Astrocyte of the hippocampus (primary cell): Measurements from ENCODE around the gene GNAI2.

Source experiments
- DNase-seq: peaks from one replicate; pipeline ENCODE4 v3.0.0; 2011; ENCODE audit warnings: low read depth, low spot score

The GNAI2 gene

DNA sequence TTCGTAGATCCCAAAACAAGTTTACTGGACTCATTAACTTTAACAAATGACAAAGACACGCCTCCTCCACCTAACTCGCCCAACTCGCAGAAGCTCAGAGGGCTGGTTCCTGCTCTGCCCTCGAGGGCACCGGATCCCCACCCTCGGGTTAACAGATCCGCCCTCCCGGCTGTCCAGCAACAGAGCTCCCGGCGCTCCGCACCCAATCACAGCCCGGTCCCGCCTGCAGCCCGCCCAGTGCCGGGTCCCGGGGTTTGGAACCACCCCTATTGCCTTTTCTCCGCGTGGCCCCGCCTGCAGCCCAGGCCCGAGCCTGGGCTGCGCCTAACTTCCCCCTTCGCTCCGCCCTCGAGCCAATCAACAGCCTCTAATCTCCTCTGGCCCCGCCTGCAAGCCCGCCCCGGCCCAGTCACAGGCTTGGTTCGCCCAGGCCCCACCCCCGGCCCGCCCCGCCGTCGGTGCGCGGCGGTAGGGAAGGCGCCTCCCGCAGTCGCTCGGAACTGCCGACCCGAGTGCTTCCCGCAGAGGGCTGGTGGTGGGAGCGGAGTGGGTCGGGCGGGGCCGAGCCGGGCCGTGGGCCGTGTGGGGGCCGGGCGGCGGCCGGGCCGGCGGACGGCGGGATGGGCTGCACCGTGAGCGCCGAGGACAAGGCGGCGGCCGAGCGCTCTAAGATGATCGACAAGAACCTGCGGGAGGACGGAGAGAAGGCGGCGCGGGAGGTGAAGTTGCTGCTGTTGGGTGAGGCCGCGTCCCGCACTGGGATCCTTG, at the start of gene GNAI2:
TSS of gene GNAI2 (plus strand) at position 489 of the 768 bp plus-strand sequence. CDS start at position 621, 132 bp downstream.
- peak; percentile 100 for DNase-seq

DNA sequence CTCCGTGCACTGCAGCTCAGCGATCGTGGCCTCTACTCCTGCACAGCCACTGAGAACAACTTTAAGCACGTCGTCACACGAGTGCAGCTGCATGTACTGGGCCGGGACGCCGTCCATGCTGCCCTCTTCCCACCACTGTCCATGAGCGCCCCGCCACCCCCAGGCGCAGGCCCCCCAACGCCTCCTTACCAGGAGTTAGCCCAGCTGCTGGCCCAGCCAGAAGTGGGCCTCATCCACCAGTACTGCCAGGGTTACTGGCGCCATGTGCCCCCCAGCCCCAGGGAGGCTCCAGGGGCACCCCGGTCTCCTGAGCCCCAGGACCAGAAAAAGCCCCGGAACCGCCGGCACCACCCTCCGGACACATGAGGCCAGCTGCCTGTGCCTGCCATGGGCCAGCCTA, 48.3 kb upstream of the GNAI2 start:
- DNase-seq: no peak

DNA sequence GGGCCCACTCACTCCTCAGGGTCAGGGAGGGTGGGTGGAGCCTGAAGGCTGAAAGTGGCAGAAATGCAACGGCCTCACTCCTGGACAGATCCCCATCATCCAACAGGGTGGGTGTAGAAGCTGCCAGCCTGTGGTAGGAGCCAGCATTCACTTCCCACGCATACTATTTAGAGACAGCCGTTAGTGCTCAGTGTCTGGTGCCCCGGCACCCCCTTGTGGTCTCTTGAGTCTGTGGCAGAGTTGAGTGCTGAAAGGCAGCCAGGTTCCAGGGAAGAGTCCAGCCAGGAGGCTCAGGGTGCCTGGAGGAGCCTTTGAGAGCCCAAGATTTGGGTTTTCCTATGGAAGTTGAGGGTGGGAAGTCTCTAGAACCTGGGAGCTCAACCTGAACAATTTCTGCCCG, 46.7 kb upstream of the GNAI2 start:
- peak; percentile 93 for DNase-seq

DNA sequence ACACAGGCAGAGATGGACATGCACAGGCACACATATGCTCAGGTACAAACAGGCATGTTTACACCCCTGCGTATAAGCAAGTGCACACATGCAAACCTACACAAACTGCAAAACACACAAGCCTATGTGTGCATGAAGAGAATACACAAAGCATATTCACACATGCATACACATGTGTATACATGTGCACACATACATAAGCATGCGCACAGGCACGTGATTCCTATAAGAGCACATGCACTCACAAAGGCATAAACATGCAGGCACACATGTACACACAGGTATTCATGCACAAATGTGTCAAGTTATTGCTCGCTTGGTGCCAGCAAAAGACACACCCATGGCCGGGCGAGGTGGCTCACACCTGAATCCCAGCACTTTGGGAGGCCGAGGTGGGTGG, 46.0 kb upstream of the GNAI2 start:
- no peak for DNase-seq

DNA sequence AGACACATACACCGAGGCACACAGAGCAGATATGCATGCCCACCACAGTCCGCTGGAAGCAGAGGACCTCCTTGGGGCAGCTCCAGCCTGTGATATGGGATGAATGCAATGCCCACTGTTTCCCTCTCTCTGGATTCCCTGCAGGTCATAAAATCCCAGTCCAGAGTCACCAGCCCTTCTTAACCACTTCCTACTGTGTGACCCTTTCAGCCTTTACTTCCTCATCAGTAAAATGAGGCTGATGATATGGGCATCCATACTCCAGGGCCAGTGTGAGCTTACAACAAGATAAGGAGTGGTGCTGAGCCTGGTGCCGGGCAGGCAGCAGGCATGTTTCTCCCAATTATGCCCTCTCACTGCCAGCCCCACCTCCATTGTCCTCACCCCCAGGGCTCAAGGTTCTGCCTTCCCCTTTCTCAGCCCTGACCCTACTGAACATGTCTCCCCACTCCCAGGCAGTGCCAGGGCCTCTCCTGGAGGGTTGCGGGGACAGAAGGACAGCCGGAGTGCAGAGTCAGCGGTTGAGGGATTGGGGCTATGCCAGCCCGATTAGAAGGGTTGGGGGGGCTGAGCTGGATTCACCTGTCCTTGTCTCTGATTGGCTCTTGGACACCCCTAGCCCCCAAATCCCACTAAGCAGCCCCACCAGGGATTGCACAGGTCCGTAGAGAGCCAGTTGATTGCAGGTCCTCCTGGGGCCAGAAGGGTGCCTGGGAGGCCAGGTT, 44.9 kb upstream of the GNAI2 start, which contains the start of gene GNAT1:
TSS of gene GNAT1 (plus strand) at position 675 of the 725 bp plus-strand sequence. CDS start 116 bp downstream, outside the sequence.
- DNase-seq: no peak

DNA sequence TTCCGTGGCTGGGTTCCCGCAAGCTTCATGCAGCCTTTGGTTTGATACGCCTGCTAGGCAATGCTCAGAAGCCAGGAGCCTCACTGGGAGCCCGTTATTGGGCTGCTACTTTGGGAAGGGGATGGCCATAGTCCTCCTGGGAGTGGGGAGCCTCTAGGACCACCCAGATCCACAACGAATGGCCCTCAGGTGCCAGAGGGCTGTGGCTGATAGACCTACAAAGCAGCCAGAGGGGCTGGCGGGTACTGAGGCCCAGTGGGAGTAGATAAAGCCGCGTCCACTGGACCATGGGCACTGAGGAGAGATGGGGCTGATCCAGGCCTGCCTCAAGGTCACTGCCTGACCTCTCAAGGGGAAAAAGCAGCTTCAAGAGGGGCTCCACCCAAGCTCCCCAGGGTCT, 43.9 kb upstream of the GNAI2 start:
- no peak for DNase-seq

DNA sequence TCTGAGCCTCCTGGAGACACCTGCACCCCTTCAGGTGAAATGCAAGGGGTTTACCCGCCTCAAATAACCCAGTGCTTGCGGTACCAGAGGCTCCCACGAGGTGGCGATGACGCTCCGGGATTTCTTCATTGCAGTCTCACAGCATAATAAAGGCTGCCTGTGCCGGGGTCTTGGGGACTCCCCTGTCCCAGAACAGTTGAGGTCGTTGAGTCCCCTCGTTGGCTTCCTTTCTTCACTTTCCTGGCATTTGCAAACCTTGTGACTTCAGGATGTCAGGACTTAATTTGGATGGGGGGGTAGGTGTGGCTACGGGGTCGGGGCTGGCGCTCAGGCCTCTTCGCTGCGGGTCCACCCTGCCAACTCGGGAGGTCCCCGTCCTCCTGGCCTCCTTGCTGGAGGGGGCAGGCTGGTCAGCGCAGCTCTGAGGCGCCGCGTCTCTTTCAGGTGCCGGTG, 43.3 kb upstream of the GNAI2 start:
- peak; percentile 78 for DNase-seq

DNA sequence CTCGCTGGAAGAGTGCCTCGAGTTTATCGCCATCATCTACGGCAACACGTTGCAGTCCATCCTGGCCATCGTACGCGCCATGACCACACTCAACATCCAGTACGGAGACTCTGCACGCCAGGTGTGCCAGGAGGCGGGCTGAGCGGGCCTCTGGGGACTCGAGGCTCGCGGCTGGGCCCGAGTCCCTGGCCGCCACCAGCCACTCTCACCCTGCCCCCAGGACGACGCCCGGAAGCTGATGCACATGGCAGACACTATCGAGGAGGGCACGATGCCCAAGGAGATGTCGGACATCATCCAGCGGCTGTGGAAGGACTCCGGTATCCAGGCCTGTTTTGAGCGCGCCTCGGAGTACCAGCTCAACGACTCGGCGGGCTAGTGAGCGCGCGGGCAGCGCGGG, 42.7 kb upstream of the GNAI2 start:
- no peak for DNase-seq

DNA sequence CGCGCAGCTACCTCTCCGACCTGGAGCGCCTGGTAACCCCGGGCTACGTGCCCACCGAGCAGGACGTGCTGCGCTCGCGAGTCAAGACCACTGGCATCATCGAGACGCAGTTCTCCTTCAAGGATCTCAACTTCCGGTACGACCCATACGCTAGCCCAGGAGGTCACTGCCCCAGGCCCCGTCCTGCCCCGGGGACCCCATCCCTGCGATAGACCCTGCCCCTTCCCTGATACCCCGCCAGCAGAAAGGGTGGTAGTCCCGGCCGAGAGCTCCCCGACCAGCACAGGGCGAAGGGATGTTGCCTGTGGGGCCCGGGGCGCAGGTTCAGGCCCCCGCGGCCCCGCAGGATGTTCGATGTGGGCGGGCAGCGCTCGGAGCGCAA, 42.3 kb upstream of the GNAI2 start:
- no peak for DNase-seq

DNA sequence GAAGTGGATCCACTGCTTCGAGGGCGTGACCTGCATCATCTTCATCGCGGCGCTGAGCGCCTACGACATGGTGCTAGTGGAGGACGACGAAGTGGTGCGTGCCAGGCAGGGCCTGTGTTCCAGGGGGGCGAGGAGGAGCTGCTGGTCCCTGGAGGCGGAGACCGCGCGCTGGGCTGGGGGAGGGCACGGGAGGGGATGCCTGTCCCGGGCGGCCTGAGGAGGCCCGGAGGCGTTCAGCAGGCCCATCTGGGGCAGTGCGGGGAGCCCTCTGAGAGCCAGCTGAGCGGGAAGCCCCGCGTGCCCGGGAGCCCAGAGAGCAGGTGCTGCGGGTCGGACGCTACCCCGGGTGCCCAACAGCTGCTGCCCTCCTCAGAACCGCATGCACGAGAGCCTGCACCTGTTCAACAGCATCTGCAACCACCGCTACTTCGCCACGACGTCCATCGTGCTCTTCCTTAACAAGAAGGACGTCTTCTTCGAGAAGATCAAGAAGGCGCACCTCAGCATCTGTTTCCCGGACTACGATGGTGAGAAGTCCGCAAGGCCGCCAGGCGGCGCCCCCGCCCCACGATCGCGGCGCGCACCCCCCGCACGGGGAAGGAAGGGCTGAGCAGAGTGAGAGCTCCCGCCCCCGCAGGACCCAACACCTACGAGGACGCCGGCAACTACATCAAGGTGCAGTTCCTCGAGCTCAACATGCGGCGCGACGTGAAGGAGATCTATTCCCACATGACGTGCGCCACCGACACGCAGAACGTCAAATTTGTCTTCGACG, 41.7 kb upstream of the GNAI2 start:
- peak; percentile 80 for DNase-seq

DNA sequence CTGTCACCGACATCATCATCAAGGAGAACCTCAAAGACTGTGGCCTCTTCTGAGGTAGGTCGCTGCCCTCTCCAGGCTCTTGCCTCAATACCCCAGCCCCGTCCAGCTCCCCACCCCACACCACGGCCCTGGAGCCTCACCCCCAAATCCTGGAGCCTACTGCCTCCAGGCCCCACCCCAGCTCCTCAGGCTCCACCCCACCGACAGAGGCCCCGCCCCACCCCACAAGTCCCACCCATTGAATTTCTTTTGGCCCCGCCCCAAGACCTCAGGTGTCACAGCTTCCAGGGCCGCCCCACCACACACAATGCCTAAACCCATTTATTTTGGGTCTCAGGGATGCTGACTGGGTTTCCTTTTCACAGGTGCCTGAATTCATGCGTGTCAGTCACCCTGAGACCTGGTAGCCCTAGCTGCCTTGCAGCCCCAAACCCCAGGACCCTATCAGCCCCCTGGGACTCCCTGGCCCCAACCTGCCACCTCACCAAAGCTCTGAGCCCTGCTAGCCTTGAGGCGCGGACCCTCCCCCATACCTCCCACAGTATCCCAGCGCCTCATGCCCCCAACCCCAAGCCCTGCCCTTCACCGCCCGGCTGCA, 41.0 kb upstream of the GNAI2 start:
- no peak for DNase-seq

DNA sequence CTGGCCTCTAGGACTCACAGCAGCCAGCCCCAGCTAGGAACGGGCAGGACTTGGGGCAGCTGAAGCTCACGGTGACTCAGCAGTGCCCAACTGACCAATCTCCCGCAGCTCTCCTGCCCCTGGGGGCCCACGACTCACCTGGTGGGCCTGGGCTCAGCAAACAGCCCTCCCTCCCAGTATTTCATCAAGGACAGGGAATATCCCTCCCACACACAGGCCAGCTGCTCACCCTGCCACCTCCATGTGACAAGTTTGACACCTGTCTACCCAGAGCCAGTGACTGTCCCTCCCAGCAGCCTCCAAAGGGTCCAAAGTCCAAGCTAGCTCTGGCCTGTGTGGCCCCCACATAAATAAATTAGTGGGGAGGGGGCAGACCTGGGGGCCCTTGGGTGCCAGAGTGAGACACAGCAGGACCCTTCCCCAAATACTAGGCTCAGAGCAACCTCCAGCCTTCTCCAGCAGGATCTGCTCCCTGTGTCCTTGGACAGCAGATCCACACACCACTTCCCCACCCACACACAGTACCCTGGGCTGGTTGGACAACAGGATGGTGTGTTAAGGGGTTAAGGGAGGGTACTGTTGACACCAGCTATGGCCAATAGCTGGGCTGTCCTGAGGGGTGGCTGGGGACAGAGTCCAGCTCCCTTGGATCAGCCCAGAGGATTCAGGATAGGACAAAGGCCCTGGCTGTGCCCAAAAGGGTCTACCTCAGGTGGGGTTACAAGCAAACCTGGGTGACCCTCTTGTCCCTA, 40.3 kb upstream of the GNAI2 start:
- no peak for DNase-seq

DNA sequence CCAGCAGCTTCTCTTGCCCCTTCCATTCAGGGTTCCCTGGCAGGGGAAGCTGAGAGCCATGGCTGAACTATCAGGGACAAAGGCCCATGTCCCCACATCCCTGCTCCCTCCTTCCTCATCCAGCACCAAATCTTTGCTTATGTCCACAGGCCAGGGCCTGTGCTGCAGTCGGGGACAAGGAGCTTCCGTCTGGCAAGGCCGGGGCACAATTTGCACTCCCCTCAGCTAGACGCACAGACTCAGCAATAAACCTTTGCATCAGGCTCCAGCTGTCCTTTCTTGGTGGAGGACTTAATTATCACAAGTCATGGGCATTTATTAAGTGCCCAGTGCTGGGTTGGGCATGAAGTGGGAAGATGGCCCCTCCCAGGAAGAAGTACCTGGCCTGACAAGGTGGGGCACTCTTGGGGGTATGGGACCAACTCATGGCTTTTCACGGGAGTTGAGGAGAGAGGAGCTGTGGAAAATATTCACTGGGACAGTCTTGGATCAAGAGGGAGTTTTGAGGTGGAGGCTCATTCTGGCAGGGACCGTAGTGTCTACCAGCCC, 39.7 kb upstream of the GNAI2 start:
- no peak for DNase-seq

DNA sequence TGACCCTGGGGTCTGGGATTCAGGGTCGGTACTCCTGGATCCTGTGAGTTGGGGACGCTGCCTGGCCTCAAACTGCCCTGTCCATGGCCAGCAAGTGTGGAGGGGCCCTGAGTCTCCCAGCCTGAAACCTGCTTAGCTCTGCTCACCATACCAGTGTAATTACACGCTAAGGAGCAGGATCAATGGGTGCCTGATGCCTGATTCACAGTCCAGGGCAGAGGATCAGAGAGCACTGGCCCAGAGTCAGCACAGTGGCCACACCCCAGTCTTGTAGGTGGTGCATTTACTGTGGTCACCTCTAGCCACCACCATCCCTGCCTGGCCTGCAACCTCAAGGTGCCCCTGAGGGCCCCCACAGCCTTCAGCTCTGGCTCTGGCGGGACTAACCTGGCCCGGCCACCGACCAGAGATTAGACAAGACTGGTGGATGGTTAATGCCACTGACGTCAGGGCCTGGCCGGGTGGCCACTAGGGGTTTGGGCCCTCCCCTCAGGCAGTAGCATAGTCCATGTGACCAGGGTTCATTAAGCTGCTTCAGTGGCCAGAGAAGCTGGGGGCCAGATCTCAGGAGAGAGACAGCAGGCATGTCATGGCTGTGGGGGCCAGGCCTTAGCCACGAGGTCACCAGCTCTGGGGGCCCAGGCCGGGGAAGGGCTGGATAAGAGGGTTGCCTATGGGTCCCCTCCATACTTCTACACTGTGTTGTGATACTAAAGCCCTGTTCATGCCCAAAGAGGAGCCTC, 34.3 kb upstream of the GNAI2 start:
- DNase-seq: no peak

DNA sequence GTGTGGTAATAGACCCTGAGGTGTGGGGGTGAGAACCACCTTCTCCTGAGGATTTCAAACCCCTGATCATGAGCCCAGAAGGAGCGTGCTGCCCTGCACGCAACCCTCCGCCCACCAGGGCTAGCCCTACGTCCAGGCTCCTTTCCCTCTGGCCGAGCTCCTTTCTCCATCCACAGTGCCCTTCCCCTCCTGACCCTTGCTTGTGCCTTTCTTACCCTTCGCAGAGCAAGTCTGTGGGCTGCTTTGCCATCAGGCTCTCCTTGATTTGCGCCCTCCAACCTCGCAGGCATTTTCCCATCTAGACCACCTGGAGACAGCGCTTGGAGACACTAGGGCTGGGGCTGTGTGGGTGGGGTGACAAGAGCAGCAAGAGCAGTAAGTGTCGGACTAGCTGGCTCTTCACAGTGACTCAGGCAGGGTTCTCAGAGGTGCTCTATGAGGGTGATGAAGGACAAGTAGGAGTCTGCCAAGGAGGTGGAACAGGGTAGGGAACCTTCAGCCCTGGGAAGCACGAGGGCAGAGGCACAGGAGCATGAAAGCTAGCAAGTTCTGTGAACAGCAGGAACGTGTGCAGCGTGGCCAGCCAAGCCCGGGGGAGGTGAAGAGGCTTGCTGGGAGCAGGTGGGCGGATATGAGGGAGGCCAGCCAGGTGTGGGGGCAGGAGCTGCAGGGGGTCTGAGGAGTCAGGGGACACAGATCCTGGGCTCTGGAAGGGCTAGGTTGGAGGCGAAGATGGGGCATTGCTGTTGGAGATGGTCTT, 33.5 kb upstream of the GNAI2 start:
- DNase-seq: no peak

DNA sequence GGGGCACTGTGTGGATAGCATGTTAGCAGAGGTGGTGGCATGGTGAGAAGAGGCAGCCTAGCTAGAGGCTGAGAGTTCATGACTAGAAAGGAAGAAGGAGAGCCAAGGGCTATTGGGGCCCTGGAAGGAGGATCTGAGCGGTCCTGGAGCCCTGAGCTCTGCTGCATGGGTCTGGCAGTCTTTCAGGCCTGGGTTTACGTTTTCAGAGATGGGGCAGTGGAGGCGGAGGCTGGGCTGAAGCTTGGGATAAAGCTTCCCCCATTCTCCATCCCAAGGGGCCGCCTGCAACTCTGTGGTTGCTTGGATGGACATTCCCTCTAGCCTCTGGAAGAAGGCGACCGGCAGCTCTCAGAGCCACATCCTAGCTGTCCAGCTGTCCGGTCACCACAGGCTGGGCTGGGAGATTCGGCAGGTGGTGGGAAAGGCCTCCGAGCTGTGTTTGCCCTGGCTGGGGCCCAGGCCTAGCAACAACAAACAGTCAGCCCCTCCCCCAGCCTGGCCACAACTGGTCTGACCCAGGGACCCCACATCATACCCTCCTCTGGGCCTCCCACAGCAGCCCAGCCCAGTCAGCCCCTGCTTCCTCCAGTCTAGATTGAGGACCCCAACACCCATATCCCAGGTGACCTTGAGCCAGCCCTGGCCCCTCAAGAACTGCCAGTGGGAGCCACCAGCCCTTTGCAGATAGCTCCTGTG, 32.7 kb upstream of the GNAI2 start:
- no peak for DNase-seq

DNA sequence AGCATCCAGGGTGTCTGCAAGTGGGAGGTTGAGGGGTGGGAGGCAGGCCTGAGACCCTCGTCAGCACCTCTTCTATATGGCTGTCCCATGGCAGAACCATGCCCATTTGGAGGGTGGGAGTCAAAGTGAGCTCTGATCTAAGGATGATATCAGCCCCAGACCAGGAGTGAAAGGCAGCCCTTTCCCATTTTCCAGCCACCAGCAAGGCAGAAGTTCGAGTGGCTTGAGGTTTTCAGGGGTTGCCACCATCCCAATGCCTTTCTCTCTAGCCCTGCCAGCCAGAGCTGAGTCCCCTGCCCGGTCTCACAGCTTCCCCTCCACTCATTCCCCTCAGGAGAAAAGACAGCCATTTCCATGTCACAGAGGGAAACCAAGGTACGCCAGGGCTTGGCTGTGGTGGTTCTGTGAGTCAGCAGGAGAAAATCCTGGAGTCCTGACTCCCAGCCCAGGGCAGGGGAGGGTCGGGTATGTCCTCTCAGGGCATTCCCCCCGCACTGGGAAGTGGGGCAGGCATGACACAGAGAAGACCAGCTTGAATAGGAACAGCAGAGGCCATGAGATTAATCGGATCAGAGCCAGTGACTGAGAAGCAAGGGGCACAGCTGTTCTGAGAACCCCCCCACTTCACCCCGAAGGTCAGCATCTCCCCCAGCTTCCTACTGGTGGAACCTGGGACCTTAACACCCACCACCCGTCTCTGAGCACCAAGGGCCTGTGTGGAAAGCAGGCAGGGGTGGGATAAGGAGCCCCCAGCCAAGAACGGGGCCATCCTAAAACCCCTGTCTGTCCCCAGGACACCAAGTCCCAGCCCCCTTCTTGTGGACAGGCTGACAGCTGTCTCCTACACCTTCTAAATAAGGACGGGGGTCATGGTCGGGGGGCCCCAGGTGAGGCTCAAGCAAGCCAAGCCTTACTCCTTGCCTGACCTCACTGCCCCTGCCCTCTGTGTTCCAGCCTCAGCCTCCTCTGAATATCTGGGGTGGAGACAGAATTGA, 31.9 kb upstream of the GNAI2 start:
- peak; percentile 53 for DNase-seq
